BE2C (cell line): Measurements from ENCODE around the gene APOL6.

Experiments
- DNase-seq: peaks from one replicate; pipeline ENCODE4 v3.0.0-alpha.2; 2020
- H3K27me3 ChIP-seq: fragments of 250-450 bp; sonication (Bioruptor Pico); 2 replicates; pipeline ENCODE4 v1.5.1; 2020; ENCODE audit warnings: mild to moderate bottlenecking
- H3K36me3 ChIP-seq: fragments of 250-450 bp; sonication (Bioruptor Pico); 2 replicates; pipeline ENCODE4 v1.5.1; 2020; ENCODE audit warnings: mild to moderate bottlenecking
- H3K4me1 ChIP-seq: fragments of 250-450 bp; sonication (Bioruptor Pico); 2 replicates; pipeline ENCODE4 v1.5.1; 2020
- H3K4me3 ChIP-seq: 2 replicates; pipeline ENCODE4 v1.5.1; 2011; ENCODE audit warnings: low read depth, low read length
- H3K9me3 ChIP-seq: fragments of 250-450 bp; sonication (Bioruptor Pico); 2 replicates; pipeline ENCODE4 v1.5.1; 2020
- TF ChIP-seq, protein P1 (sequence below): IDR thresholded peaks from 2 replicates; pipeline ENCODE4 v1.5.1; 2012; ENCODE audit warnings: mild to moderate bottlenecking, low read depth, low read length

Gene APOL6

DNA sequence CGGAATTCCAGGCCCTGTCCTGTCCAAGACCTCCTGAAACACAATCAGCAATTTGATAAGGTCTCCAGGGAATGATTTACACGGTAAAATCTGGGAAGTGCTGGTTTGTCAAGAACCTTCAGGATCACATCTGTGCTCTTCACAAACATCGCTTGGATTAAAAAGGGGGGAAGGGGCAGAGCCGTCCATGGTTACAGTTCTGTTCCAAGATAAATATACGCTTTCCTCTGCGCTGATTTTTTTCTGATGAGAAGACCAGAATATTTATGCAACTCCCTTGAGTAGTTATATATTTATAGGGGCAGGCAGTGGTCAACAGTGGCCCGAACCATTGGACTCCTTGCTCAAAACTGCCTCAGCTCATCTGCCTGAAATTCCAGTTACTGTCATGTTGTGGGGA, 60.2 kb downstream of the APOL6 start:
- Histone ChIP-seq H3K4me1 (no peaks in the 10 kb centered on the region), H3K36me3 (no peaks in the 10 kb centered on the region), H3K27me3 (no peaks in the 10 kb centered on the region), H3K9me3 (no peaks in the 10 kb centered on the region), H3K4me3 (no peak overlapping the region)
- TF ChIP-seq, protein P1, sequence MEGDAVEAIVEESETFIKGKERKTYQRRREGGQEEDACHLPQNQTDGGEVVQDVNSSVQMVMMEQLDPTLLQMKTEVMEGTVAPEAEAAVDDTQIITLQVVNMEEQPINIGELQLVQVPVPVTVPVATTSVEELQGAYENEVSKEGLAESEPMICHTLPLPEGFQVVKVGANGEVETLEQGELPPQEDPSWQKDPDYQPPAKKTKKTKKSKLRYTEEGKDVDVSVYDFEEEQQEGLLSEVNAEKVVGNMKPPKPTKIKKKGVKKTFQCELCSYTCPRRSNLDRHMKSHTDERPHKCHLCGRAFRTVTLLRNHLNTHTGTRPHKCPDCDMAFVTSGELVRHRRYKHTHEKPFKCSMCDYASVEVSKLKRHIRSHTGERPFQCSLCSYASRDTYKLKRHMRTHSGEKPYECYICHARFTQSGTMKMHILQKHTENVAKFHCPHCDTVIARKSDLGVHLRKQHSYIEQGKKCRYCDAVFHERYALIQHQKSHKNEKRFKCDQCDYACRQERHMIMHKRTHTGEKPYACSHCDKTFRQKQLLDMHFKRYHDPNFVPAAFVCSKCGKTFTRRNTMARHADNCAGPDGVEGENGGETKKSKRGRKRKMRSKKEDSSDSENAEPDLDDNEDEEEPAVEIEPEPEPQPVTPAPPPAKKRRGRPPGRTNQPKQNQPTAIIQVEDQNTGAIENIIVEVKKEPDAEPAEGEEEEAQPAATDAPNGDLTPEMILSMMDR = no peak
- DNase-seq = no peak

DNA sequence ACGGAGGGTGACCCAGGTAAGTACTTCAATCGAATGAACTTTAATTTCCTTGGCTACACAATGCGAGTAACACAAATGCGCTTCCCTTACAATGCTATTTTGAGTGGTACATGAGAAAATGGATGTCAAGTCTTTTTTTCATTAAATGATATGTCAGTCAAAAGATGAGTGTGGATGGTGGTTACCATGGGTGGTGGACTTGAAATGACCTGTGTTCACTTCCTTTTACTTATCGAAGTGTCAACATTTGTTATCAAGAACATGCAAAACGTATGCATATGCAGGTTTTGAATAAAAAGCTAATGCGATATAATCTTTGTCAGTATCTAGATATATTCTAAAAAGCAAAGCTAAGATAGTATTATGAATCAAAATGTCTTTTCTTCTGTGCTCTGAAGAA, 60.7 kb downstream of the APOL6 start:
- no peak for DNase-seq
- TF ChIP-seq, protein P1 = no peak
- Histone ChIP-seq H3K36me3 (no peaks in the 10 kb centered on the region), H3K27me3 (no peaks in the 10 kb centered on the region), H3K9me3 (no peaks in the 10 kb centered on the region), H3K4me3 (no peak overlapping the region), H3K4me1 (no peaks in the 10 kb centered on the region)

DNA sequence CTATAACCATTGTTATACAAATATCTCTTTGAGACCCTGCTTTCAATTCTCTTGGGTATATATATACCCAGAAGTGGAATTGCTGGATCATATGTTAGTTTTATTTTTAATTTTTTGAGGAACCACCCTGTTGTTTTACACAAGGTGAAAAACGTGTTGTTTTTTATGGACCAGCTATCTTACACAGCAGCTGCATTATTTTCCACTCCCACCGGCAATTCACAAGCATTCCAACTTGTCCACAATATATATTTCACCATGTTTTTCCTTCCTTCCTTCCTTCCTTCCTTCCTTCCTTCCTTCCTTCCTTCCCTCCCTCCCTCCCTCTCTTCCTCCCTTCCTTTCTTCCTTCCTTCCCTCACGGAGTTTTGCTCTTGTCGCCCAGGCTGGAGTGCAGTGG, 63.1 kb downstream of the APOL6 start:
- no peaks in the 10 kb centered on the region for H3K36me3 ChIP-seq
- H3K4me3 ChIP-seq = no peak overlapping the region
- H3K4me1 ChIP-seq = no peaks in the 10 kb centered on the region
- H3K27me3 ChIP-seq = no peaks in the 10 kb centered on the region
- TF ChIP-seq, protein P1 = no peak
- H3K9me3 ChIP-seq = no peaks in the 10 kb centered on the region
- DNase-seq = no peak

DNA sequence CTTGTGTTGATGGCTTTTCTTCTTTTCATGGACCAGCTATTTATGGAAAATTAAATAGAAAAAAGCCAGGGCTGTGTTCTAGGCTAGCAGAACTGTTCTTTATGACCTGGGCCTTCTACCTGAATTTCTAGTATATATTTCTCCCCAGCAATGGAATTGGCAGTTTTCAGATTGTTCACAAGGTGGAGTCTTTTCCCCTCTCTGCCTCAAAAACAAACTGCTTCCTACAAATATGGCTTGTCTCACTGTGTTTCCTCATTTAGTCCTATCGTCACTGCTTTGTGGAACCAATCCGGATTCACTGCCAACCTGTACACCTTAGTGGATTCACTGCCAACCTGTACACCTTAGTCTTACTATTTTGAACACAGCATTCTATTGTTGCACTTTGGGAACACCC, 64.4 kb downstream of the APOL6 start:
- no peaks in the 10 kb centered on the region for H3K4me1 ChIP-seq
- H3K27me3 ChIP-seq = no peaks in the 10 kb centered on the region
- DNase-seq = no peak
- no peaks in the 10 kb centered on the region for H3K9me3 ChIP-seq
- H3K36me3 ChIP-seq = no peaks in the 10 kb centered on the region
- TF ChIP-seq, protein P1 = peak; percentile 34
- no peak overlapping the region for H3K4me3 ChIP-seq

DNA sequence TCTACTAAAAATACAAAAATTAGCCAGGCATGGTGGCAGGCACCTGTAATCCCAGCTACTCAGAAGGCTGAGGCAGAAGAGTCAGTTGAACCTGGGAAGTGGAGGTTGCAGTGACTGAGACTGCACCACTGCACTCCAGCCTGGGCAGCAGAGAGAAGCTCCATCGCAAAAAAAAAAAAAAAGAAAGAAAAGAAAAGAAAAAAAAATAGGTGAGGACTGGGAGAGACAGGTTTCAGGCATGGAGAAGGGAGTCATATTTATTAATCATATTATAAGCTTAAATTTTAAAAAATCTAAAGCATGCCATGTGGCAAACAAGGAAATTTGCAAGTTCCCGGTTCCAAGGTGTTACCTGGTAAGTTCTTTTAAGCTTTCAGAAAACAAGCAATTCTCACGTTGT, 69.3 kb downstream of the APOL6 start, which contains the start of gene APOL5:
TSS of gene APOL5 (plus strand) at position 301 of the 400 bp plus-strand sequence. CDS start at position 301, 0 bp downstream.
- Histone ChIP-seq H3K4me3 (no peak within 1 kb of the TSS), H3K36me3 (no peaks in the 10 kb centered on the region), H3K9me3 (no peaks in the 10 kb centered on the region), H3K27me3 (no peaks in the 10 kb centered on the region), H3K4me1 (no peaks in the 10 kb centered on the region; the same call in 1 of the 2 replicates)
- TF ChIP-seq, protein P1 = no peak
- DNase-seq = no peak
